ENCODE data around the gene ANKS3. TPM values are rescaled to one million over a fixed set of nuclear protein-coding genes. Genes with fewer than 3 reads are reported as not detected.

Gene ANKS3
- total and polyA plus RNA-seq, 2 donors (not counting 1 experiment from before 2014, with no cell fraction given), result 26.5 to 31.9 TPM

GRCh38 chr16:4767872-4768548, 33.9 kb upstream of the ANKS3 start:
- H3K4me3 Mint-ChIP-seq, result peak overlapping the region; percentile 98
- H3K4me2 ChIP-seq (replicated peaks; ENCODE audit: low read depth, low read length, poor library complexity, severe bottlenecking), result peak overlapping the region; percentile 91
- WGBS (ENCODE audit: insufficient coverage), result 50% methylated on average over 2 of the region's 17 CpGs
- peak overlapping the region; percentile 79 for H3K9ac ChIP-seq (ENCODE audit: low read length)
- POLR2A ChIA-PET, result interaction anchor here (0.7 to 2.6 kb wide), 4 partner anchors 34 to 89 kb away, joined by 3 to 14 read pairs (median 6); partner anchors contain the start of genes ANKS3, DNAAF8, NUDT16L1 and ROGDI
- H3K4me3 ChIP-seq (ENCODE audit: control extremely low read depth in 1 of 5, extremely low read depth in 1 of 5, insufficient read depth in 1 of 5, low read depth in 2 of 5, low read length in 4 of 5), result peak overlapping the region; percentile 63 to 87 (median 73)
- peaks cover 31% of the 10 kb centered on the region for H3K4me1 Mint-ChIP-seq
- no peaks in the 10 kb centered on the region for H3K27me3 ChIP-seq (replicated peaks in 1 of 4; ENCODE audit: control extremely low read depth in 1 of 4, control insufficient read depth in 3 of 4, insufficient read depth in 4 of 4, low read length in 3 of 4)
- H3K27me3 Mint-ChIP-seq, result no peaks in the 10 kb centered on the region
- H3K4me1 ChIP-seq (ENCODE audit: control insufficient read depth in 2 of 2, insufficient read depth in 2 of 2, low read length in 2 of 2), result peaks cover 15 to 33% of the 10 kb centered on the region in 2 donors
- H3K79me2 ChIP-seq (ENCODE audit: control insufficient read depth, insufficient read depth, low read length), result peaks cover 27% of the 10 kb centered on the region
- ATAC-seq (ENCODE audit: low read depth) (no peak), DNase-seq (no peak)
- peak overlapping the region; percentile 95 for H3K27ac Mint-ChIP-seq
- intact Hi-C loops (cut with micrococcal nuclease), result loop anchor here (1.0 kb wide), 7 partner anchors 34 to 263 kb away; partner anchors contain the start of genes ANKS3, DNAAF8, GLYR1 and MGRN1
- no peaks in the 10 kb centered on the region for H3K9me3 ChIP-seq (ENCODE audit: control extremely low read depth in 1 of 3, control insufficient read depth in 2 of 3, insufficient read depth in 1 of 3, low read length in 2 of 3)
- peak overlapping the region; percentile 99 for H2AFZ ChIP-seq (ENCODE audit: insufficient read depth, low read depth, low read length, poor library complexity, severe bottlenecking)
- TF ChIP-seq EZH2 (IDR thresholded peaks at IDR 0.05; ENCODE audit: borderline replicate concordance, insufficient read depth, low read depth, low read length, poor library complexity, severe bottlenecking) (no peak), CTCF (IDR thresholded peaks at IDR 0.05) (no peak)
- peak overlapping the region; percentile 50 to 70 for H3K27ac ChIP-seq (ENCODE audit: low read length in 2 of 2)
- CTCF ChIA-PET, result interaction anchor here (1.9 kb wide), 1 partner anchor 34 kb away, joined by 12 read pairs; the partner anchor contains the start of genes ANKS3 and DNAAF8
- peaks cover 0 to 9% of the 10 kb centered on the region in 2 experiments for H3K36me3 ChIP-seq (replicated peaks in 1 of 2; ENCODE audit: control extremely low read depth in 1 of 2, control insufficient read depth in 1 of 2, extremely low read depth in 1 of 2, insufficient read depth in 2 of 2, low read length in 1 of 2)
- no peaks in the 10 kb centered on the region for H3K9me3 Mint-ChIP-seq (ENCODE audit: insufficient read depth)
- no peaks in the 10 kb centered on the region for H4K20me1 ChIP-seq (ENCODE audit: control insufficient read depth, insufficient read depth, low read length, poor library complexity, severe bottlenecking)
